Smooth muscle cell (in vitro differentiated cells): Measurements from ENCODE around the gene CYP11A1. TPM values are rescaled to one million over a fixed set of nuclear protein-coding genes. Genes with fewer than 3 reads are reported as not detected.
A peak's percentile ranks its signal among the peaks of the same experiment; 100 is the strongest.

Source experiments
- DNase-seq: peaks from one replicate; lab custom pipeline; 2025; ENCODE audit not compliant: unreplicated experiment; lab: John Stamatoyannopoulos, UW
- H2AFZ ChIP-seq: fragments of 200-600 bp; sonication (generic); 2 replicates; pipeline ENCODE4 v1.6.0; 2016; ENCODE audit warnings: antibody characterized with exemption, low read depth, mild to moderate bottlenecking
- H3F3A ChIP-seq: fragments of 200-600 bp; sonication (generic); 2 replicates; pipeline ENCODE4 v1.6.0; 2017; ENCODE audit warnings: antibody characterized with exemption, low read depth
- H3K27ac ChIP-seq: fragments of 200-600 bp; sonication (generic); 2 replicates; pipeline ENCODE4 v1.5.1; 2016; ENCODE audit warnings: low read depth, mild to moderate bottlenecking
- H3K27me3 ChIP-seq: fragments of 200-600 bp; sonication (generic); 2 replicates; pipeline ENCODE4 v1.6.1; 2016; ENCODE audit warnings: low read depth, mild to moderate bottlenecking
- H3K36me3 ChIP-seq: fragments of 200-600 bp; sonication (generic); 2 replicates; pipeline ENCODE4 v1.5.1; 2016; ENCODE audit warnings: low read depth
- H3K4me1 ChIP-seq: fragments of 200-600 bp; sonication (generic); 2 replicates; pipeline ENCODE4 v1.5.1; 2016; ENCODE audit warnings: low read depth
- H3K4me2 ChIP-seq: fragments of 200-600 bp; sonication (generic); 2 replicates; pipeline ENCODE4 v1.6.0; 2016; ENCODE audit warnings: mild to moderate bottlenecking
- H3K4me3 ChIP-seq: fragments of 200-600 bp; sonication (generic); 2 replicates; pipeline ENCODE4 v1.5.1; 2016; ENCODE audit warnings: mild to moderate bottlenecking
- H3K79me2 ChIP-seq: fragments of 200-600 bp; sonication (generic); 2 replicates; pipeline ENCODE4 v1.6.0; 2016; ENCODE audit warnings: low read depth, mild to moderate bottlenecking
- H3K9ac ChIP-seq: fragments of 200-600 bp; sonication (generic); 2 replicates; pipeline ENCODE4 v1.6.0; 2016; ENCODE audit warnings: low read depth
- H3K9me3 ChIP-seq: fragments of 200-600 bp; sonication (generic); replicated peaks from 2 replicates; pipeline ENCODE4 v1.5.1; 2016; ENCODE audit warnings: low read depth
- H4K20me1 ChIP-seq: fragments of 200-600 bp; sonication (generic); 2 replicates; pipeline ENCODE4 v1.6.0; 2016; ENCODE audit warnings: low read depth
- CTCF ChIP-seq: fragments of 200-600 bp; sonication (generic); IDR thresholded peaks from 2 replicates; pipeline ENCODE4 v1.5.1; 2017; ENCODE audit warnings: borderline replicate concordance, mild to moderate bottlenecking, antibody characterized with exemption; ENCODE audit not compliant: insufficient read depth, poor library complexity, severe bottlenecking
- WGBS: methylation state at CpG from one replicate; pipeline ENCODE4 v1.1.7; 2016; ENCODE audit warnings: low lambda C conversion rate; 5-methylcytosine and 5-hydroxymethylcytosine counted together
- polyA plus RNA-seq: library from polyadenylated mRNA; unstranded; fragments of >200 nt; fragmentation: Nextera tagmentation; extraction: Ambion mirVana; gene quantifications from 2 replicates; pipeline ENCODE4 v1.2.1, GENCODE V29; 2016
- total RNA-seq: library from RNA; depleted of rRNA; stranded (reverse); fragments of >200 nt; gene quantifications from 2 replicates; pipeline ENCODE4 v1.2.3, GENCODE V29; 2014

Gene CYP11A1
- total and polyA plus RNA-seq, 2 experiments from 2014 or later: 3.5 to 6.6 TPM

GRCh38 chr15:74380361-74381189, 13.1 kb upstream of the CYP11A1 start:
- Histone ChIP-seq H4K20me1 (no peaks in the 10 kb centered on the region), H3K4me3 (no peak overlapping the region), H2AFZ (no peak overlapping the region), H3K9ac (peak overlapping the region; percentile 80), H3K36me3 (no peaks in the 10 kb centered on the region), H3K27me3 (no peaks in the 10 kb centered on the region), H3K4me1 (peaks cover 7% of the 10 kb centered on the region), H3K9me3 (no peaks in the 10 kb centered on the region), H3K79me2 (no peaks in the 10 kb centered on the region), H3K27ac (peak overlapping the region; percentile 94), H3K4me2 (no peak overlapping the region), H3F3A (no peaks in the 10 kb centered on the region)
- DNase-seq: no peak
- 63% methylated on average over 10 of the region's 12 CpGs for WGBS
- no peak for TF ChIP-seq CTCF

DNA sequence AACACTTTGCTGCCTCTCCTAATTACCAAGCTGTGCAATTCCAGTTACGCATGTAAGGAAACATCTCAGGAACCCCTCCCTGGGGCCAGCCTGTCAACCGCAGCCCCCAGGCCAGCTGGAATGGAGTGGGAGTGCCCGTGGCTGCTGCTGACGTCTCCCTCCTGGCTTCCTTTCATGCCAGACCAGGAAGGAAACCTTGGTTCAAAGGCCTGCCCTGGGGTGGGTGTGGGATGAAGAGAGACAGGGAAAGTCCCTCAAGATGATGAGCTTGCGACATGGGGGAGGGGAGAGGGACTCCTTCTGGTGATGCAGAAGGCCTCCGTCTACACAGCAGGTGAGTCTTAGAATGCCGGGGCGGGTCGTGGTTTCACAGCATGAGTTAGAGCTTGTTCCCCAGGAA, 11.4 kb upstream of the CYP11A1 start:
- no peaks in the 10 kb centered on the region for H3K36me3 ChIP-seq
- H2AFZ ChIP-seq: no peak overlapping the region
- H3K27me3 ChIP-seq: no peaks in the 10 kb centered on the region
- 21% methylated on average over 9 of the region's 9 CpGs for WGBS
- H3K9me3 ChIP-seq: no peaks in the 10 kb centered on the region
- peak overlapping the region; percentile 94 for H3K27ac ChIP-seq
- H3K4me1 ChIP-seq: no peaks in the 10 kb centered on the region
- DNase-seq: no peak
- H3K4me2 ChIP-seq: peak overlapping the region; percentile 53
- H3K79me2 ChIP-seq: no peaks in the 10 kb centered on the region
- TF ChIP-seq CTCF: no peak
- peak overlapping the region; percentile 84 for H3K9ac ChIP-seq
- no peaks in the 10 kb centered on the region for H3F3A ChIP-seq
- no peak overlapping the region for H3K4me3 ChIP-seq
- H4K20me1 ChIP-seq: no peaks in the 10 kb centered on the region

GRCh38 chr15:74377831-74378766, 10.7 kb upstream of the CYP11A1 start:
- DNase-seq: no peak
- H3K9me3 ChIP-seq: no peaks in the 10 kb centered on the region
- no peaks in the 10 kb centered on the region for H3K79me2 ChIP-seq
- no peaks in the 10 kb centered on the region for H3K27me3 ChIP-seq
- no peak overlapping the region for H2AFZ ChIP-seq
- peak overlapping the region; percentile 94 for H3K27ac ChIP-seq
- H3K36me3 ChIP-seq: no peaks in the 10 kb centered on the region
- no peaks in the 10 kb centered on the region for H4K20me1 ChIP-seq
- WGBS: 84% methylated on average over 15 of the region's 15 CpGs
- TF ChIP-seq CTCF: no peak
- peak overlapping the region; percentile 53 for H3K4me2 ChIP-seq
- H3K4me1 ChIP-seq: no peaks in the 10 kb centered on the region
- H3K4me3 ChIP-seq: no peak overlapping the region
- peak overlapping the region; percentile 84 for H3K9ac ChIP-seq
- H3F3A ChIP-seq: no peaks in the 10 kb centered on the region
